Colon (tissue), 2 donors: ENCODE measurements around the gene OR5H2.
"Not testable (repeated sequence)": the region's sequence is repeated elsewhere in the genome, so short reads cannot be mapped to it uniquely, and the experiment has no call there.

Source experiments
- FAIRE-seq: peaks from 2 replicates; lab custom pipeline; 2012; peaks lifted over from hg19 to GRCh38; lab: Jason Lieb, UNC
- donor health status: control.
- donor health status: control.

The OR5H2 gene

DNA sequence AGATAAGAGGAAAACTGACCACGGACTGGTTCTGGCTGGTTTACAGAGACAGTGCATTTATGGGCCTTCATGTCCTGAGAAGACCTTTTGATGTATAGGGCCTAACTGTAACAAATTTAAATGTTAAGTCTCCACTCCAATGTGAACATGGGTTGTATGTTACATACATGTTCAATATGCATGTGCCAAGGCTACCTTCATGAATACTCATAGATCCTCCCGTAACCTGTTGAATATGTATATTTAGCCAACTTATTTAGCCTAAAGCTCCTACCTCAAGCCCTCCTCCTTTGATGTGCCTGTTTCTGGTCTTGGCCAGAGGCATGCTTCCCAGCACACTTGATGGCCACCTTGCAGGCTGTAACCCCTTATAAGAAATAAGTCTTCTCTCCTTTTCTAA, at the start of gene OR5H2:
TSS of gene OR5H2 (plus strand) at position 301 of the 400 bp plus-strand sequence. CDS start 398 bp downstream, outside the sequence.
- no peak for FAIRE-seq

DNA sequence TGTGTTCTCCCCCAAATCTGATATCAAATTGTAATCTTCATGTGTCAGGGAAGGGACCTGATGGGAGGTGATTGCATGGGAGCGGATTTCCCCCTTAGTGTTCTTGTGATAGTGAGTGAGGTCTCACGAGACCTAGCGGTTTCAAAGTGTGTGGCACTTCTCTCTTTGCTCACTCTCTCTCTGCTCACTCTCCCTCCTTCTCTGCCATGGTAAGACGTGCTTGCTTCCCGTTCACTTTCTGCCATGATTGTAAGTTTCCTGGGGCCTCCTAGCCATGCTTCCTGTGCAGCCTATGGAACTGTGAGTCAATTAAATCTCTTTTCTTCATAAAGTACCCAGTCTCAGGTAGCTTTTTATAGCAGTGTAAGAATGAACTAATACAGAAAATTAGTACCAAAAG, 48.8 kb upstream of the OR5H2 start:
- FAIRE-seq: no peak

DNA sequence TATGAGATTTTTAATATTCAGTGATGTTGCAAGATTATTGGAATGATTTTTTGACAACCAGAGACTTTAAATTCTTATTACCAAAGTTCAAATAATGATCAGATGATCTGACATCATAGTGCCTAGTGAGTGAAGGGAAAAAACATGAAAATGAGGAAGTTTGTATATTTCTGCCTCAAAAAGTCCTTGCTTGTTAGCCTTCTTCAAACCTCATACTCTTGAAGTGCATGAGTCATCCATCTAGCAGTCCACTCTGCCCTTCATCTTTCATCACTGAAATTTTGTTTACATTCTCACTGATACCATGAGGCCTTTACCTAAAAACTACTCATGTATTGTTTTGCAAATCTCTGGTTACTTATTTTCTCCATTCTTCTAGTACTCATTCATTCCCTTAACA, 42.2 kb upstream of the OR5H2 start:
- no peak for FAIRE-seq

DNA sequence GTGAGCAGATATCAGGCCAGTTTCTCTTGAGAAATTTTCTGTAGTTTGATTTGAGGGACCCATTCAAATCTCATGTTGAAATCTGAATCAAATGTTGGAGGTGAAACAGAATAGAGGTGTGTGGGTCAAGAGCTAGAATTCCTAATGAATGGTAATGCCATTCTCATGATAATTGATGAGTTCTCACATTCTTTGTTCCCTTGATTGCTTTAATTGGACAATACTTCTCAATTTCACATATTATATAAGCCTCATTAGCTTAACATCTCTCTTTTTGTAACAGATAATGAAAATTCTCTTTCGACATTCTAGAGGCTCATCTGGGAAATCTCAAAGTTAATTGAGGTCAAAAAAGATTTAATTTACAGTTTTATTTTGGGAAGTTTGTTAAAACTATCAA, 40.1 kb upstream of the OR5H2 start:
- FAIRE-seq: peak; percentile 47

DNA sequence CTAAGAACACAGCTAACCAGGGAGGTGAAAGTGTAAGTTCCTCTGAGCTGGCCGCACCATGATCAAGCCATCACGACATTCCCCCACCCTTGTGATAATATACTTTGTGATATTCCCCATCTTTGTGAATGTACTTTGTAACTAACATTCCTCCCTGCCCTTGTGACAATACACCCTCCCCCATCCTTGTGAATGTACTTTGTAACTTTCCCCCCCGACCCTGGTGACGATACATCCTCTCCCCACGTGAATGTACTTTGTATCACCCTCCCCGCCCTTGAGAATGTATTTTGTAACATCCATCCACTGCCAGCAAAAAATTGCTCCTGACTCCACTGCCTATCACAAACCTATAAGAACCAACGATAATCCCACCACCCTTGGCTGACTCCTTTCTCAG, 38.5 kb upstream of the OR5H2 start:
- no peak for FAIRE-seq

DNA sequence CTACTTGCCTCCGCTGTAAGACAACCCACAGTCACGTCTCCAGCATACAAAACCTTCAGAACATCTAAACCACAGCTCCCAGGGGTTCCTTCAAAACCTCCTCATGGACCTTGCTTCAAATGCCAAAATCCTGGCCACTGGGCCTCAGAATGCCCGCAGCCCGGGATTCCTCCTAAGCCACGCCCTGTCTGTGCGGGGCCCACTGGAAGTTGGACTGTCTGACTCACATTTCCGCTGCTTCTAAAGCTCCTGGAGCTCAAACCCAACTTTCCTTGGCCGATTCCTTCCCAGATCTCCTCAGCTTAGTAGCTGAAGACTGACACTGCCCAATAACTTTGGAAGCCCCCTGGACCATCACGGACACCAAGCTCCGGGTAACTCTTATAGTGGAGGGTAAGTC, 36.2 kb upstream of the OR5H2 start:
- no peak for FAIRE-seq

DNA sequence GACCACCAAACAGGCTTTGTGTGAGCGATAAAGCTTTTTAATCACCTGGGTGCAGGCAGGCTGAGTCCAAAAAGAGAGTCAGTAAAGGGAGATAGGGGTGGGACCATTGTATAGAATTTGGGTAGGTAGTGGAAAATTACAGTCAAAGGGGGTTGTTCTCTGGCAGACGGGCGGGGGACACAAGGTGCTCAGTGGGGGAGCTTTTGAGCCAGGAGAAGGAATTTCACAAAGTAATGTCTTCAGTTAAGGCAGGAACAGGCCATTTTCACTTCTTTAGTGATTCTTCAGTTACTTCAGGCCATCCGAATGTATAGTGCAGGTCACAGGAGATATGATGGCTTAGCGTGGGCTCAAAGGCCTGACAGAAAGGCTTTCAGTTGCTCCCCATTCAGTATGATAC, 26.3 kb upstream of the OR5H2 start:
- FAIRE-seq: not testable (repeated sequence)

DNA sequence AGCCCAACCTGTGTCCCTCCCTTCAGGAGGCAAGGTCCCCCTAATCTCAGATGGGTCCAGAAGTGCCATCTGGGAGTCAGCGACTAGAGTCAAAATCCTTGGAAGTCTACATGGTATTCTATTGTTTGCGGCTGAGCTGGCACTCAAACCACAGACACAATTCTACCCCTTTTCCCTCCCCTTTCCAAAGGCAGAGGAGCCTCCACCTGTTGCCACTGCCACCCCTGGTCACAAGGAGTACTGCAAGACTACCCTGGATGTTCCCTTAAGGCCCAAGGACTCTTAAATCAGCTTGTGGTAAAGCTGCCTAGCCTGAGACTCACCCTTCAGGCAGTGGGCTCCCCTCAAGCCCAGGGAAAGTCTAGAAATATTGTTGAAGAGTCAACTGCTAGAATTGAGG, 22.6 kb upstream of the OR5H2 start:
- FAIRE-seq: no peak

DNA sequence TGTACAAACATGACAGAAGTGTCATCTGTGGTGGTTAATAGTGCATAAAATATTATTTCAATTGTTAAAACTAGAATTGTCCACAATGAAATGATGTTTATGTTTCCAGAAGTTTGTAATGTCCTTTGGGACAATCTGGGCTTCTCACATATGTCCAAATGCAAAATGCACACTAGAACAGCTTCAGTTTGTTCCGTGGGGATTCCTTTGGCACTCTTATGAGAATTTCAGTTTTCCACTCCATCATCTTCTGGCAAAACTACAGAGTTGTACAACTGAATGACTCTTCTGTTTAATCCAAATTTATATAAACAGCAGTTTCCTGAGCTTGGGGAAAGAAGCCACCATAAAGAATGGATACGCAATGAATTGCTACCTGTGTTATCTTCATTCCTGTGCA, 20.3 kb upstream of the OR5H2 start:
- FAIRE-seq: no peak

DNA sequence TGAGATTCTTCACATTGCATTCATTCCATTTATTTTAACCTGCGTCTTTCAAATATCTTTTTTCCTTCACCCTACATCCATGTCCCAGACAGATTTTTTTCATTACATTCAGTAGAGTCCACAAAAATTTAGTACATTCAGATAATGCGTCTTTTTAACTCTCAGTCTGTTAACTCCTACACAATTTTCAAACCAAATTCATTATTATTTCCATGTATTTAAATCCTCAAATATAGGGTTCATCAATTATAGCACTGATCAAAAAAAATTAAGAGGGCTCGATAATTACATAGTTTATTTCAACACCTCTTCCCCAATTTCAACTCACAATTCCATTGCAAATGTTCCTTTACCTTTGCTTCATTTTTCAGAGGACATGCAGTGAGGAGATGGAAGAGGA, 18.4 kb upstream of the OR5H2 start, which contains the start of gene OR5H6:
TSS of gene OR5H6 (plus strand) at position 301 of the 400 bp plus-strand sequence. CDS start at position 390, 89 bp downstream.
- FAIRE-seq: no peak

DNA sequence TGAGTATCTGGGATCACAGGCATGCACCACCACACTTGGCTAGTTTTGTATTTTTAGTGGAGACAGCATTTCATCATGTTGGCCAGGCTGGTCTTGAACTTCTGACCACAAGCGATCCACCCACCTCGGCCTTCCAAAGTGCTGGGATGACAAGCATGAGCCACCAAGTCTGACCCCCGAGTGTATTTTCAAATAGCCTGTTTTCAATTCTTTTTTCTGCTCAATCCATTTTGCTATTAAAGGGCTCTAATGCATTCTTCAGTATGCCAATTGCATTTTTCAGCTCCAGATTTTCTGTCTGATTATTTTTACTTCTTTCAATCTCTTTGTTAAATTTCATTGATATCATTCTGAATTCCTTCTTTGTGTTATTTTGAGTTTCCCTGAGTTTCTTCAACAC, 12.5 kb upstream of the OR5H2 start:
- no peak for FAIRE-seq

DNA sequence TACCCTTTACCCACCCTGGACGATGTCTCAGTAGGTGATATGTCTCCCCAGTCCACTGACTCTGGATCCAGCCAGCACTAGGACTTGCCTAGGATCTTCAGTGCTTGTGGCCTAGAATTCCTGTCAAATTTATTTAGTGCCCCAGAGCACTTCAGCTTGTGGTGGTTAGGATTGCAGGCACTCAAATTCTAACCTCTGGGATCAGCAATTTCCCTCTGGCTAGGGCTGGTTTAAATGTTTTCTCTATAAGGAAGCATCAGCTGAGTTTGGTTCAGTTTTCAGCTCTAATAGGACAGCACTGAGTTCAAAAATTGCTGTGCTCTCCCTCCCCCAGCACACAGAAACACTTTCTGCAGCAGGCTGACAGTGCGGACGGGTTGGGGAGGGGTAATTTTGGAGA, 10.2 kb upstream of the OR5H2 start:
- no peak for FAIRE-seq

DNA sequence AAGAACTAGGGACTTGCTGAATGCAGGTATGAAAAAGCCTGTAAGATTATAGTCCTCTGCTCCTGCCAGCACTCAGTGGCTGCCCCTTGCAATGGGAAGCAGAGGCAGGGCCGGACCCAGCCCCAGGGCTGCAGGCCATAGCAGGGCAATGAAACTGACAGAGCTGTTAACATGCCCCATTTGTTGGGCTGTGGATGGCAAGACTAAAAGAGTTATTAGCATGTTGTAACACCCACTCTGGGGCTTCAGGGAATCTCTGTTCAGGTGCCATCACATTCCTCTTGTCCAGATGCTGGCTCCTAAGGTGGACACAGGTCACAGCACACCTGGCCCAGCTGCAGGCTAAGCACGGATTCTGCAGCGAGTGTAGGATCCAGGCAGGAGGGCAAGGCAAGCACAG, 7.4 kb upstream of the OR5H2 start:
- FAIRE-seq: no peak

DNA sequence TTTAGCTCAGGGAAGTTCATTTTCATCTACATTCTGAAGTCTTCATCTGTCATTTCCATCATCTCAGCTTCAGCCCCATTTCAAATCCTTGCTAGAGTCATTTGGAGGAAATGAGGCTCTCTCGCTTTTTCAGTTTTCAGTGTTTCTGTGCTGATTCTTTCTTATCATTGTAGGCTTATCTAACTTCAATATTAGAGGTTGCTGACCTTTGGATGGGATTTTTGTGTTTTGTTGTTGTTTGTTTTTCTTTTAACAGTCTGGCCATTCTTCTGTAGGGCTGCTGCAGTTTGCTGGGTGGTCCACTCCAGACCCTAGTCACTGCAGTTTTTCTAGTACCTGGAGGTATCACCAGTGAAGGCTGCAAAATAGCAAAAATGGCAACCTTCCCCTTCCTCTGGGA, 8.6 kb downstream of the OR5H2 start:
- no peak for FAIRE-seq

DNA sequence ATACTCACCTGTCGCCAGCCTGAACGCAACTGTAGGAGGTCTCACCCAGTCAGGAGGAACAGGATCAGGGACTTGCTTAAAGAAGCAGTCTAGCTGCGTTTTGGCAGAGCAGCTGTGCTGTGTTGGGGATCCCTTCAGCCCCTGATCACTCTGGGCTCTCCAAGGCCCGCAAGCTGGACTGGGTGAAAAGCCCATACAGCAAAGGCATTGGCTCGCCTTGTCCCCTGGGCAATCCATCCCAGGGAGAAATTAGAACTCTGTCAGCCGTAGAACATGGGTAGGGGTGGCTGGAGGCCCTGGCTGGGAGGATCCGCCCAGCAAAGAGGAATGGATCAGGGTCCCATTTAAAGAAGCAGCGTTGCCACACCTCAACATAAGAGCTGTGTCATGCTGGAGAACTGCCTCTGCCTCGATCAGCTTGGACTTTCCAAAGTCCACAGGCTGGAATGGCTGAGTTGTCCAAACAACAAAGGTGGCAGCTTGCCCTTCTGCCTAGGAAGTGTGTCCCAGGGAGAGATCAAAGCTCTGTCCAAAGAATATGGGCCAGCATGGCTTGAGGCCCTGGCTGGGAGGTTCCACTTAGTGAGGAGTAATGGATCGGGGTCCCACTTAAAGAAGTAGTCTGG, 9.1 kb downstream of the OR5H2 start:
- no peak for FAIRE-seq

DNA sequence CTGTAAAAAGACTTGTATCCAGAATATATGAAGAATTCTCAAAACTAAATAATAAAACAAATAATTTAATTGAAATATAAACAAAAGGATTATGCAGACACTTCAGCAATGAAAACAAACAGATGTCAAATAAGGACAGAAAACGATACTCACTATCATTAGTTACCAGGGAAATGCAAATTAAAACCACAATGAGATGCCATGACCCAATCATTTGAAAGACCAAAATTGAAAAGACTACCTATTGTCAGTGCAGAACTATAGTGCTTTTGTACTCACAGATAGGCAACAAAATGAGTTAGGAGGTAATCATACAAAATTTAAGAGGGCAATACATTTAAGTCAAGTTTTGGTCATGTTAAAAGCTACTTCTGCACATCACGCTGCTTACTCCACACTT, 39.8 kb downstream of the OR5H2 start:
- FAIRE-seq: no peak

DNA sequence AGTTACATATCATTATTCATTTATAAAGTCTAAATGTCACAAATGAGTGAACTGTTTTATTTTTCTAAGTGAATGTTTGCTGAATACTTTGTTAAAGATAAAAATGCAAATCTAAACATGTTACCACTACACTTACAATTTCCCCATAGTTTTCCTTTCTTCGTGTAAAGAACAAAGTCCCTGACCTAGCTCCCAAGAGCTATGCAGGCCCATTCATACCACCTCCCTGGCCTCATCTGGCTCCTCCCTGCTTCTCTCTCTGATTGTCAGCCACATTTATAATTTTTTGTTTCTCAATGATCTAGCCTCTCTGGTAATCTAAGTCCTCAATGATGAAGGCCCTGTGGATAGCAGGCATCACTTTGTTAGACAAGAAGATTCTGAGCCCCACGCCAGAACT, 40.4 kb downstream of the OR5H2 start:
- no peak for FAIRE-seq

DNA sequence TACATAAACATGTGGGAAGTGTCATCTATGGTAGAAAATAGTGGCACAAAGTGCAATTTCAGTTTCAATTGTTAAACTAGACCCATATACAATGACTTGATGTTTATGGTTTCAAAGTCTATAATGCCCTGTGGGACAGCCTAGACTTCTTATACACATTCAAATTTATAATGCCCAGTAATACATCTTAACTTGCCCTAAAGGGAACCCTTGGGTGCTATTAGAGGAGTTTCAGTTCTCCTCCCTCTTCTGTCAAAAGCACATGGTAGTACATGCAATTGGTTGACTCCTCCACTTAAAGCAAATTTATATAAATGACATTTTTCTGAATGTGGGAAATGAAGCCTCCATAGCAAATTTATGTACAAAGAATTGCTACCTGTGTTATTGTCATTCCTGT, 41.1 kb downstream of the OR5H2 start:
- FAIRE-seq: no peak

DNA sequence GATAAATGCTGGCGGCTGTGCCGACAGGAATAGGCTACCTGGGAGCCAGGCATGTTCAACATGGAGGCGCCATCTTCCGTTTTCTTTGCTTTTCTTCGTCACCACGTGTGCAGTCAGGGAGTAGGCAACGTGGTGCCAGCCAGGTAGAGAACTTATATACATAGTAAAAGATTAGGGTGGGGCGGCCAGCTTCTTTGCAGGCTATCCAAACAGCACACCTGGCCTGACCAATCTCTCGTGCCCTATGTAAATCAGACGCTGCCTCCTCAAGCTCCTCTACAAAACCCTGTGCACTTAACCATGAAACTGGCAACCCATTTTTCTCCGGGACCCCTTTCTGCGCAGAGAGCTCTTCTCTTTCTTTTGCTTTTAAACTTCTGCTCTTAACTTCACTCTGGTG, 42.8 kb downstream of the OR5H2 start:
- no peak for FAIRE-seq

DNA sequence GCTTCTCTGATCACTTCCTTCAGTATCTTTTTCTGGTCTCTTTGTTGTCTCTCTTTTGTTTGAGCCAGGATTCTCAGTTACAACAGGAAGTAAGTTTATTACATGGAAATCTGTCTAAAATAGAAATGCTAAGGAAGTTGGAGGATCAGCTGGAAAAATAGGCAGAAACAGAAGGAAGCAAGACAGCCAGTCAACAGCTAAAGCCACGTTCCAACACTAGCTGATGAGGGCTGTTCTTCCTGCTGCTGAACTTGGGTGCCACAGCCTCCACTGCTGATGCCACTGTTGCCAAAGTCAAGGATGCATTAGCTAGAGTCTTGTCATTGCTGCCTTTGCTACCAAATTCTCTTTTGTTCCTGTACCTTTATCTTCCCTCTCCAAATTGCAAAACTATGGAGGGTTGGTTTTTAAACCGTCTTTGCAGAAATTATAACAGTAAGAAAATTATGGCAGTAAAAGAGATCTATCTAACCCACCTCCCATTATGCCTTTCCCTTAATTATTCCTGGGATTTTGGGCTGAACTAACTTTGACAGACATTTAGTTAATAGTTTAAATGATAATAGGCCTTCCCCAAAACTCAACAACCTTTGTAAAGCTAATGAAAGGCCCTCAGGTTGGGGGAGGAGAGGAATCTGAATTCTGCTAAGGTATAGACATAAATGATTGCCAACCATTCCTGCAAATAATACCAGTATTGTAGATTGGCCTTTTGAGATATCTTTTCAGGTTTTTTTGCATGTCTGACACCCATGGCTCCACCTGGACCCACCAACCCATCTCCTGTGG, 44.0 kb downstream of the OR5H2 start:
- no peak for FAIRE-seq

DNA sequence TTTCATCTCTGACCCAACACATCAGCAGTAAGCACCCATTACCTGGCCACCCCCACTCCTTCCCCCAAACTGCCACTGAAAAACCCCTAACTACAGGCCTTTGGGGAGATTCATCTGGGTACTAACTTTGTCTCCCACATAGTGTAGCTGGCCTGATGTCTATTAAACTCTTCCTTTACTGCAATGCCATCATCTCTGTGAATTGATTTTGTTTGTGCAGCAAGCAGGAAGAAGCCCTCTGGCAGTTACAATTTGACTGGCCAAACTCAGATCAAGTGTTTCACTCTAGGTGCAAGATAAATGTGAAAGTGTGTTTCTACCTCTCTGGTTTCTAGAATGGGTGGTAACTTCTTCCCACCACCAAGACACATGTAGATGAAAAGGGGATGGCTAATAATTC, 44.6 kb downstream of the OR5H2 start:
- no peak for FAIRE-seq

DNA sequence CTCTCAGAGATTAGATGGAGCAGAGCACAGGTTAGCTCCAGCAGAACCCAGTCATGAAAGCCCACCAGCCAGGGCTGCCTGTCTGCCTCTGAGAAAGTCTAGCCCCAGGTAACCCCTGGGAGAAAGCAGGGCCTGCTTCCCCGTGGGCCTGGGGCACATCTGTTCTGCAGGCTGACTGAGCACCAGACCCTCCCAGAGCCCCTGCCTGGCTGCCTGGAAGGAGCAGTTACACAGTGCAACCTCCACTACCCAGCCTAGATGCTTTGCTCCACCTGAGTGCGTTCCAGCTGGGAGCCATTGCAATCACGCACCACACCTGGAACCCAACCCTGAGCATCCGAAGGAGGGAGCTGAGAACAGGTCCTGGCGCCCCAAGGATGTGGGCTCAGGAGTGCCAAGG, 46.6 kb downstream of the OR5H2 start:
- no peak for FAIRE-seq

DNA sequence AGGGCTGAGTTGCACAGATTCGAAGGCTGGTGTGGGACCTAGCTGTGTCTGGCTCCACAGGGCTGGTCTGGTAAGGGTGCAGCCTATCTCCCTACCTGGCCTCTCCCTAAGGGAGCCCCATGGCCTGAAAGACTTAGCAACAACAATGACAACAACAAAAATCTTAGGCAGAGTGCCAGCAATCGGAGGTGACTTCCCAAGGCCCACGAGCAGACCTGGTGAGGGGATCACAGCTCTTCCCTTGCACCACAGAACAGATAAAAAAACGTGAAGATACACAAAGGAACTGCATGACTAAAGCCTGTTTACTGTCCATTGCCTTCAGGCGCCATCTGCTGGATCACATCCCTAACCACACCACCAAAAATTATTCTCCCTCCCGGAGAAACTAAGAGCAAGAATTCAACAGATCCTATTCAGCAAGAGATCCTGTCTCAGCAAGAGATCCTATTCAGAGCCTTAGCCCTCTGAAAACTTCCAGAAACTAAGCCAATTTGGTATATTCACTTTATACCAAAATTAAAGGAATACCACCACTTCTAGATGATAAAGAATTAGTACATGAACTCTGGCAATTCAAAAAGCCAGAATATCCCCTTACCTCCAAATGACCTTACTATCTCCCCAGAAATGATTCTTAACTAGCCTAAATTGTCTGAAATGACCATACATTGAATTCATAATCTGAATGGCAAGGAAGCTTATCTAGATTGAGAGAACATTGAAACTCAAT, 47.3 kb downstream of the OR5H2 start:
- FAIRE-seq: no peak
